Right atrium auricular region (tissue), 2 donors: ENCODE results near the gene NF1. TPM values are rescaled to one million over a fixed set of nuclear protein-coding genes. Genes with fewer than 3 reads are reported as not detected.

Experiments used
- DNase-seq: peaks from one replicate; pipeline ENCODE4 v3.0.0-alpha.2; 2019; ENCODE audit warnings: low spot score
- H3K27ac ChIP-seq, 2 donors: fragments of 200-600 bp; sonication (generic); 1 replicate in 1 of 2; 2 replicates in 1 of 2; pipeline ENCODE4 v1.5.1; 2016 to 2019
- H3K27me3 ChIP-seq, 2 donors: fragments of 200-600 bp; sonication (generic); one replicate each; pipeline versions ENCODE4 v1.5.1 to v1.6.0; 2017 to 2019
- H3K36me3 ChIP-seq: fragments of 200-600 bp; sonication (generic); one replicate; pipeline ENCODE4 v1.5.1; 2016
- H3K4me1 ChIP-seq, 2 donors: fragments of 200-600 bp; sonication (generic); one replicate each; pipeline versions ENCODE4 v1.5.1 to v1.6.0; 2017 to 2019
- H3K4me3 ChIP-seq, 2 donors: fragments of 200-600 bp; sonication (generic); 1 replicate in 1 of 2; 2 replicates in 1 of 2; pipeline ENCODE4 v1.5.1; 2017 to 2019; ENCODE audit warnings: mild to moderate bottlenecking in 1 of 2, moderate library complexity in 1 of 2
- H3K9me3 ChIP-seq, 2 donors: fragments of 200-600 bp; sonication (generic); one replicate each; pipeline ENCODE4 v1.5.1; 2019
- total RNA-seq, 2 donors: library from RNA; depleted of rRNA; stranded (reverse); fragments of >200 nt; gene quantifications; one replicate each; pipeline ENCODE4 v1.1.0, GENCODE V29; 2016
- TF ChIP-seq, protein P1 (sequence below), 2 donors: fragments of 200-600 bp; sonication (generic); IDR thresholded peaks; one replicate each; pipeline ENCODE4 v1.5.1; 2019; ENCODE audit warnings: antibody characterized with exemption in 2 of 2

Gene NF1
- total RNA-seq, 2 donors from 2014 or later, result 47.5 to 51.4 TPM

GRCh38 chr17:31321966-31322365 is 227.2 kb downstream of the NF1 start:
- H3K36me3 ChIP-seq, result peaks cover 13% of the 10 kb centered on the region

DNA sequence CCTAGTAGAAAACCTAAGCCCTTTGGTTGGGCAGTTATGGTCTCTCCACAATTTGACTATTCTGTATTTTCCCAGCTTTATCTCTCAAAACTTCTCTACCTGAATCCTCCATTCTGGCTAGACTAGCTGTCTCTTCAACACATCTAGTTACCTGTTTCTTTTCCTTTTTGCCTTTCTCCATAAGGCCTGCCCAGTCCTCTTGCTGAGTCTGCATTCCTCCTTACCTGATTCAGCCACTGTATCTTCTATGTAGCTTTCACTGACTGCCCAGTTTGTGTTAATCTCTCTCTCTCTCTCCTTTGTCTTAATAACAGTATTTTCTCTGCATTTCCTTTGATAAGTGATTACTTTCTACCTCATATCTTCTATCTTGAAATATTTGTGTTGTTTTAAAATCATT is 228.8 kb downstream of the NF1 start:
- H3K27ac ChIP-seq, result no peak overlapping the region
- no peak overlapping the region for H3K4me3 ChIP-seq
- TF ChIP-seq, protein P1, sequence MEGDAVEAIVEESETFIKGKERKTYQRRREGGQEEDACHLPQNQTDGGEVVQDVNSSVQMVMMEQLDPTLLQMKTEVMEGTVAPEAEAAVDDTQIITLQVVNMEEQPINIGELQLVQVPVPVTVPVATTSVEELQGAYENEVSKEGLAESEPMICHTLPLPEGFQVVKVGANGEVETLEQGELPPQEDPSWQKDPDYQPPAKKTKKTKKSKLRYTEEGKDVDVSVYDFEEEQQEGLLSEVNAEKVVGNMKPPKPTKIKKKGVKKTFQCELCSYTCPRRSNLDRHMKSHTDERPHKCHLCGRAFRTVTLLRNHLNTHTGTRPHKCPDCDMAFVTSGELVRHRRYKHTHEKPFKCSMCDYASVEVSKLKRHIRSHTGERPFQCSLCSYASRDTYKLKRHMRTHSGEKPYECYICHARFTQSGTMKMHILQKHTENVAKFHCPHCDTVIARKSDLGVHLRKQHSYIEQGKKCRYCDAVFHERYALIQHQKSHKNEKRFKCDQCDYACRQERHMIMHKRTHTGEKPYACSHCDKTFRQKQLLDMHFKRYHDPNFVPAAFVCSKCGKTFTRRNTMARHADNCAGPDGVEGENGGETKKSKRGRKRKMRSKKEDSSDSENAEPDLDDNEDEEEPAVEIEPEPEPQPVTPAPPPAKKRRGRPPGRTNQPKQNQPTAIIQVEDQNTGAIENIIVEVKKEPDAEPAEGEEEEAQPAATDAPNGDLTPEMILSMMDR (IDR thresholded peaks at IDR 0.05), result no peak
- H3K4me1 ChIP-seq, result peaks cover 0 to 2% of the 10 kb centered on the region in 2 donors
- no peaks in the 10 kb centered on the region for H3K9me3 ChIP-seq
- peaks cover 25% of the 10 kb centered on the region for H3K36me3 ChIP-seq
- no peaks in the 10 kb centered on the region for H3K27me3 ChIP-seq
- no peak for DNase-seq

More at GRCh38 chr17:31321966-31322365, 227.2 kb downstream of the NF1 start:
- Histone ChIP-seq H3K27ac (no peak overlapping the region), H3K27me3 (no peaks in the 10 kb centered on the region), H3K4me3 (no peak overlapping the region), H3K9me3 (no peaks in the 10 kb centered on the region), H3K4me1 (peaks cover 0 to 12% of the 10 kb centered on the region in 2 donors)
- DNase-seq, result no peak
- TF ChIP-seq, protein P1 (IDR thresholded peaks at IDR 0.05), result no peak

GRCh38 chr17:31327534-31328159 is 232.9 kb downstream of the NF1 start:
- TF ChIP-seq, protein P1 (IDR thresholded peaks at IDR 0.05), result no peak
- Histone ChIP-seq H3K36me3 (peaks cover 25% of the 10 kb centered on the region), H3K4me3 (no peak overlapping the region), H3K9me3 (no peaks in the 10 kb centered on the region), H3K4me1 (no peaks in the 10 kb centered on the region), H3K27ac (no peak overlapping the region), H3K27me3 (no peaks in the 10 kb centered on the region)
- DNase-seq, result no peak

GRCh38 chr17:31328160-31328535 is 233.4 kb downstream of the NF1 start:
- H3K27me3 ChIP-seq, result no peaks in the 10 kb centered on the region
- peaks cover 25% of the 10 kb centered on the region for H3K36me3 ChIP-seq
- DNase-seq, result no peak
- H3K4me3 ChIP-seq, result no peak overlapping the region
- H3K27ac ChIP-seq, result no peak overlapping the region
- TF ChIP-seq, protein P1 (IDR thresholded peaks at IDR 0.05), result no peak
- no peaks in the 10 kb centered on the region for H3K9me3 ChIP-seq
- no peaks in the 10 kb centered on the region for H3K4me1 ChIP-seq

GRCh38 chr17:31329221-31329620 is 234.4 kb downstream of the NF1 start:
- no peak overlapping the region for H3K27ac ChIP-seq
- TF ChIP-seq, protein P1 (IDR thresholded peaks at IDR 0.05), result no peak
- H3K4me3 ChIP-seq, result no peak overlapping the region
- H3K36me3 ChIP-seq, result peaks cover 25% of the 10 kb centered on the region
- H3K27me3 ChIP-seq, result no peaks in the 10 kb centered on the region
- H3K4me1 ChIP-seq, result no peaks in the 10 kb centered on the region
- DNase-seq, result no peak
- H3K9me3 ChIP-seq, result no peaks in the 10 kb centered on the region
